ENCODE measurements around the gene FOXR1.
"Not testable (repeated sequence)": the region's sequence is repeated elsewhere in the genome, so short reads cannot be mapped to it uniquely, and the experiment has no call there.

The FOXR1 gene

GRCh38 chr11:118991486-118992038 lies 20.0 kb downstream of the FOXR1 start:
- DNase-seq (ENCODE audit: low read depth in 2 of 2, low spot score in 1 of 2), result not testable (repeated sequence)

- no peak for DNase-seq (ENCODE audit: low read depth in 2 of 2, low spot score in 1 of 2)
Observed at GRCh38 chr11:118996926-118997626, 25.5 kb downstream of the FOXR1 start.

GRCh38 chr11:118997627-118998387 lies 26.2 kb downstream of the FOXR1 start, which contains the start of gene CENATAC:
TSS of gene CENATAC (plus strand) at chr11:118998138. CDS start at chr11:118998198, 60 bp downstream.
- peak; percentile 87 to 89 for DNase-seq (ENCODE audit: low read depth in 2 of 2, low spot score in 1 of 2)

GRCh38 chr11:118998388-118998717 lies 26.8 kb downstream of the FOXR1 start:
- DNase-seq (ENCODE audit: low read depth in 2 of 2, low spot score in 1 of 2), result no peak

GRCh38 chr11:118998822-118999221 lies 27.3 kb downstream of the FOXR1 start:
- DNase-seq (ENCODE audit: low read depth in 2 of 2, low spot score in 1 of 2), result no peak

GRCh38 chr11:119000906-119001305 lies 29.3 kb downstream of the FOXR1 start:
- DNase-seq (ENCODE audit: low read depth in 2 of 2, low spot score in 1 of 2), result no peak

GRCh38 chr11:119006656-119007055 lies 35.1 kb downstream of the FOXR1 start:
- DNase-seq (ENCODE audit: low read depth in 2 of 2, low spot score in 1 of 2), result no peak

GRCh38 chr11:119011476-119012053 lies 40.0 kb downstream of the FOXR1 start:
- no peak for DNase-seq (ENCODE audit: low read depth in 2 of 2, low spot score in 1 of 2)

- DNase-seq (ENCODE audit: low read depth in 2 of 2, low spot score in 1 of 2), result no peak
Observed at GRCh38 chr11:119012629-119013170, 41.1 kb downstream of the FOXR1 start.

- DNase-seq (ENCODE audit: low read depth in 2 of 2, low spot score in 1 of 2), result no peak
Observed at GRCh38 chr11:119014209-119014924, 42.8 kb downstream of the FOXR1 start.

- no peak for DNase-seq (ENCODE audit: low read depth in 2 of 2, low spot score in 1 of 2)
Observed at GRCh38 chr11:119015054-119015611, 43.6 kb downstream of the FOXR1 start.

- no peak for DNase-seq (ENCODE audit: low read depth in 2 of 2, low spot score in 1 of 2)
Observed at GRCh38 chr11:119016216-119017009, 44.9 kb downstream of the FOXR1 start.

GRCh38 chr11:119017377-119017776 lies 45.8 kb downstream of the FOXR1 start:
- DNase-seq (ENCODE audit: low read depth in 2 of 2, low spot score in 1 of 2), result not testable (repeated sequence)

- peak; percentile 83 to 90 for DNase-seq (ENCODE audit: low read depth in 2 of 2, low spot score in 1 of 2)
Observed at GRCh38 chr11:119018074-119018938, 46.7 kb downstream of the FOXR1 start, which contains the start of the genes RPS25 and TRAPPC4. TSS of gene RPS25 (minus strand) at chr11:119018343. CDS start at chr11:119018284, 59 bp downstream. TSS of gene TRAPPC4 (plus strand) at chr11:119018766. CDS start at chr11:119018796, 30 bp downstream.

GRCh38 chr11:119019996-119020395 lies 48.4 kb downstream of the FOXR1 start:
- DNase-seq (ENCODE audit: low read depth in 2 of 2, low spot score in 1 of 2), result no peak

- no peak for DNase-seq (ENCODE audit: low read depth in 2 of 2, low spot score in 1 of 2)
Observed at GRCh38 chr11:119021631-119022030, 50.1 kb downstream of the FOXR1 start.

GRCh38 chr11:119023741-119024140 lies 52.2 kb downstream of the FOXR1 start:
- DNase-seq (ENCODE audit: low read depth in 2 of 2, low spot score in 1 of 2), result no peak

- DNase-seq (ENCODE audit: low read depth in 2 of 2, low spot score in 1 of 2), result no peak
Observed at GRCh38 chr11:119024430-119025098, 53.0 kb downstream of the FOXR1 start.

All from stimulated activated CD8-positive, alpha-beta memory T cell treated with anti-CD3 and anti-CD28 coated beads, Interleukin-4, amount 100 ng/mL, for 4 hours (primary cell).